Superior temporal gyrus (tissue), 1 donor: ENCODE results near the gene C16orf78.

ENCODE experiments used
- DNase-seq: peaks from one replicate; pipeline ENCODE4 v3.0.0-alpha.2; 2016; ENCODE audit errors: extremely low spot score

Gene C16orf78

DNA sequence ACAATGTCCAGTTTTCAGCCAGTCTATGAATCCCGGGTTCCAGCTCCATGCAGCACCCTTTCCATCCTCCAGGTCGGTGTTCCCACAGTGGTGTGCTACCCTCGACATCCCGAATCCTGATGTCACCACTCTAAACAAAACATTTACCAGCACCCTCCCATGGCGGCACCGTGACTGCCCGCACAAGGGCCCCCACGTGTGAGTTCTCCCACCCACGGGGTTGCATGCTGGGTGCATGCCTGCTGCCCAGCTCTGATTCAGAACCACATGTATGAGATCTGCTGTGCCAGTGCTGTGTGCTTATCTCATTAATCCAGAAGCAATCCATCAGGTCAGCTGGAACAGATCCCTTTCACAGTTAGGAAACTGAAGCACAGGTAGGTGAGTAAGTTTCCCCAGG, 57.4 kb downstream of the C16orf78 start:
- no peak for DNase-seq

DNA sequence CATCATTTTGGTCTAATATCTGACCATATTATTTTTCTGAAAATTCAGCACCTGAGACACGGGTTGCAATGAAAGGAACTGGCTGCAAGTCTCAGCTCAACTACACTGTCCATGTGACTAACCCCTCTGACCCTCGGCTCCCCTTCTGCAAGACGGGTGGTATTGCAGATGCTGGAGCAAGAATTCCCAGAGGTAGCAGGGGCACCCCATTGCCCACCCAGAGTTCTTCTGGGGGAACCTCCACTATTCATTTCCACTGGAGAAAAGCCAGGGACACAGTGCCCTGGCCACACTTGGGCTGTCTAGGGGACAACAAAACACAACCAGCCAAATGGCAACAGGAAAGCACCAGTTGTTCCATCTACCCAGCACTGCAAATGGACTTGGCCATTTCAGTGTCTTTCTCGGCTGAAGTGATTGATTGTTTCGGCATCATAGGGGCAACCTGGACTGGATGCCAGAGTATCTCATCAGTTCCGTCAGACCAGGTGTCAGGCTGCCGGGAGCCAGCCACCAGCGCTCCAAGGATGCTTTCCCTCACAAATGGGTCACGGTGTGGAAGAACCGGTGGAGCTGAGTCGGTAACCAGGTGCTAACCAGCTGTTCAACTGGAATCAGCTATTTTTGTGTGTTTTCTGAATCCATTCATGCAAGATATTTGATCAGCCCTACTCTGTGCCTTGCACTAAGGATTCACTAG, 58.1 kb downstream of the C16orf78 start:
- DNase-seq = no peak

DNA sequence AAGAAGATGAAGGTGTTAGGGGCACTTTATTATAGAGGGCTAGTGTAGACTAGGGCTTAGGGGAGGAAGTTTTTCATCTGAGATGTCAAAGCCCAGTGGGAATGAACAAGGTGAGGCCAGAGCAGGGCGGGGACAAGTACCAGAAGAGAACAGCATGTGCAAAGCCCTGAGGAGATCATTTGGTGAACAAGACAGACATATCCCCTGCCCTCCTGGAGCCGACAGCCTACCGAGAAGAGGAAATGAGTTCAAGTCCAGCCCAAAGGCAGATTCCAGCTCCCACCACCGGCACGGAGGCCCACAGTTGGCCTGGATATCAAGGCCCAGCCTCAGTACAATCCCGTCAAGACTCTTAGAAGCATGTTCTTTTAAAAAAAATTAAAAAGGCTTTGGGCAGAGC, 61.1 kb downstream of the C16orf78 start:
- DNase-seq = no peak

DNA sequence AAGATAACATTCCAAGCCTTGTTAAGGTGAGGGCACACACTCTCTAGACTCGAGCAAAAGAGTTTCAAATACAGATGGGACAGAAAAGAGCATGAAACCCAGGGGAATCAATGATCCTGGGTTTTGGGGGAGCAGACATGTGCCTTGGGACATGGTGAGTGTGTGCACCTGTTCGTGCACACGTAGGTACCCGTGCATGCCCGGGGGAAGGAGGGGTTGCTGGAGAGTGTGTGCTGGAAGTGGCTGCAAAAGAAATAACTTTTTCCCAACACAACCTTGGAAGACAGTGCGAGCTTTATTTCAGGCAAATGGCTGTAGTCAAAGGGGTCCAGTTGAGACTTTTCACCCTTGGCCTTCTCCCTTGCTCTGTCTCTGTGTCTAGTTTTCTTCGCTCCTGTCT, 62.6 kb downstream of the C16orf78 start:
- no peak for DNase-seq

DNA sequence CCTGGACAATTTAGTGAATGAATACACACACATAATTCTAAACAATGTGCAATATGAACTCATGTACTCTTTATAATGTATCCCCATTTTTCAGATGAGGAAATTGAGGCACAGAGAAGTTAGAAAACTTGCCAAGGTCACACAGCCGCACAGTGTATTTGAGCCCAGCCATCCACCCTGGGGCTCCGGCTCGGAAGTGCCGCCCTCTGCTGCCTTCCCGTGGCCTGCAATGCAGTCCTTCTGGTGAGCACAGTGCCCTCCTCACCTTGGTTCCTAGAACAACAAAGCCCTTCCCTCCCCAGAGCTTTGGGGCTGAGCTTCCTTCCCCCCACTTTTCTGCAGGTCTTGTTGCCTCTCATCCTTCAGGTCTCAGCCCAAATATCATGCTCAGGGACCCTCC, 63.7 kb downstream of the C16orf78 start:
- DNase-seq = no peak

DNA sequence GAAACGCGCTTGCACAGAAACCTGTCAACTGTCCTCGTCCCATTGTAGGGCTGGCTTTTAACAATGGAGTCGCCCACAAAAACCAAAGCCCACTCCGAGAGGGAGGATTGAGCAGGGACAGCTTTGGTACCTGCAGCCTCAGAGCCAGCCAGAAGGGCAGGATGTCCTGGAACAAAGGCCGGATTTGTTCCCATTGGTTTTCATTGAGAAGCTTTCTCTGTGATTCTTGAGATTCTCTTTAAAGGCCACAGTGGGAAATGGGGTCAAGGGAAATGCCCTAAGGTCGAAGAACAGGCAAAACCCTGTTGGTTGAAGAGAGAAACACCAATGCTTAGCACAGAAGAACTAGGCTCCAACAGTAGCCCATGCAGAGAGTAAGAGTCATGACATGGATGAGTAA, 65.4 kb downstream of the C16orf78 start:
- DNase-seq = no peak

DNA sequence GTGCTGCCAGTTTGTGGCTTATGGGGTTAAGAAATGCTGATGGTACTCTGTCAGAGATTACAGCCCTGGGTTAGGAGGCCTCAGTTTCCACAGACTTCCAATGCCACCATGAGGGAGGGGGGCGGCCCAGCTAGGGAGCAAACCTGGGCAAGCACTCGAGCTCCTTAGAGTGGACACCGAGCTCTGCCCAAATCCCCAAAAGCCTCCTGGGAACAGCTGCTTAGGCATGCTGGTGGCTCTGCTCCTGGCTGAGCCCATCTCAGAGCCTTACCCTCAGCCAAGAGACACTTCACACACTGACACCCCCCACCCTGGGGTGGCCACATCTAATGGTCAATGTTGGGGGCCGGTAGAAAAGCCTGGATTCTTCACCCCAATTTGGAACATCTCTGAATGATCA, 66.1 kb downstream of the C16orf78 start:
- DNase-seq = no peak

DNA sequence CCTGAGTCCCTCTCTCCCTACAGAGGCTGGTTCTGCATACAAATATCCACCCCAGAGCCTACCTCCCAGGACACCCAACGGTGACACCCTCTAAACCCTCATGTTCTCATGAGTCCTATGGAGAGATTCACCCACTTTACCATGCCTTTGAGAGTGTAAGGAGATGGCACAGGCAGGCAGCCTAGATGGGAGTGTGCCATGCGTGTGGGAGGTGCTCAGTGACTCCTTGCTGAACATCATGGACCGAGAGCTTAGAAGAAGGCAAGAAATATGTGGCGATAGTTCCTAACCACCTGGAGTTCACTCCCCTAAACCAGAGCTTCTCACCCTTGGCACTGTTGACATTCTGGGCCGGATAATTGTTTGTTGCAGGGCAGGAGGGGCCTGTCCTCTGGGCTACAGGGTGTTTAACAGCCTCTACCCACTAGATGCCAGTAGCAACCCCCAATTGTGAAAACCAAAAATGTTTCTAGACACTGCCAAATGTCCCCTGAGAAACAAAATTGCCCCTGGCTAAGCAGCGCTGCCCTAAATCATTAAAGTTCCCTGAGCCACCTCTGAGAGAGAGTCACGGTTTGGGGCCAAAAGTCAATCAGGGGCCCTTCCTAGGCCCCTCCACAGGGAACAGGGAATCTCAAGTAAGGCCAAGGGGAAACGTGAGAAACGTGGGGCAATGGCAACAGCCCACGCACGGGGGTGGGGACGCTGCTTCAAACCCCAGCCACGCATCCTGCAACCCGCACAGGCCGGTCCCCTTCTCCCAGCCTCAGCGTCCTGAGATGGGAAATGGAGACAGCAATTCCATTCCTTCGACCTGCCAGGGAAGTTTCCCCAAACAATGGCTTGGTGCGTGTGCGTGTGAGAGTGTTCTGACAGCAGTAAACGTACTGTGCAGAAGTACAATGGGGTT, 66.8 kb downstream of the C16orf78 start:
- DNase-seq = peak; percentile 38

DNA sequence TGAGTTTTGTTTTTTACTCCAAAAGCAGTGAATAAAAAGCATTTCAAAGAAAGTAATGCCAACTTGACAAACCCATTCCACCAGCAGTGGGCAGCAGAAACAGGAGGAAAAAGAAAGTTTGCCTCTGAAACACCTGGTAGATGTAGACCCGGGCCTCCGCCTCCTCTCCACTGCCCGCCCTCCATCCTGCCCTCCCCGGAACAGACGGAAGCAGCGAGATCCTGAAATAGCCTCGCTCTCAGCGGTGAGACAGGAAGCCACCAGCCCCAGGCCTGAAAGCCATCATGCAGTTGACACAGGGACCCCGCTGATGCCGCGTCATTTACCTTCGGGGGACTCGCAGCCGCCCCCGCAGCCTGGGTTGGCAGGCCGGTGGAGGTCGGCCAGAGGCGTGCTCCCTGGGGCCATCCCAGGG, 67.8 kb downstream of the C16orf78 start:
- no peak for DNase-seq

DNA sequence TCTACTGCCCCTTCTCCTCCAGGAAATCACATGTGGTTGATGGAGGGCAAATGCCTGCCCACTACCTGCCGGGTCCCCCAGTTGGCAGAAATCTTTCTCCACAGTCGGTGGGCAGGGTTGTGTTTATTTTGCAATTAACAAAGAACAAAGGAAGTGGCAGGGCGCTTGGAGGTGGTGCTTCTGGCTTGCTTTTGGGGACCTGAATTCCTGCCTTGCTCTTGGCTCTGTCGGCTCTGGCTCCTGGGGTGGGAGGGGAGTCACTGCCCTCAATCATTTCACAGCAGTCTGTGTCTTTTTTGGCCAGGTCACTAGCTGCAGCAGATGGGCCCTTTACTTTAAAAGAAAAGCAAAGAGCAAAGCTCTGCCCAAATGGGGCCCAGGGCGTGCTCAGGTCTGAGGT, 69.2 kb downstream of the C16orf78 start:
- DNase-seq = no peak

DNA sequence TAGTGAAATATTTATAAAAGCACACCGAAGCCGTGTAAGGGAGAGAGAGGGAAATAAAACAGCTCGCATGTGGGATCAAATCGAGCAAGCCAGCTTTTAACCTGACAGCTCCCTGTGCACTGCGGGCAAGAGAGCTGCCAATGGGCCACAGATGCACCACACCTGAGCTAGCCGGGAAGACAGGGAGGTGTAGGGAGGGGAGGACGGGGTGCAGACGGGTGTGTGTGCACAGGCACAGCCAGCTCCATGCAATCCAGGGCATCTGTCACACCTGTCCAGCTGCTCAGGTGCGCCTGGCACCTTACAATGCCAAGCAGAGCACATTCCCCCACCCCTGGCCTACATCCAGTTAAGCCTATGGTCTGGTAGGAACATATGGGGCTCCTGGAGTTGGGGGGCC, 70.0 kb downstream of the C16orf78 start:
- DNase-seq = no peak

DNA sequence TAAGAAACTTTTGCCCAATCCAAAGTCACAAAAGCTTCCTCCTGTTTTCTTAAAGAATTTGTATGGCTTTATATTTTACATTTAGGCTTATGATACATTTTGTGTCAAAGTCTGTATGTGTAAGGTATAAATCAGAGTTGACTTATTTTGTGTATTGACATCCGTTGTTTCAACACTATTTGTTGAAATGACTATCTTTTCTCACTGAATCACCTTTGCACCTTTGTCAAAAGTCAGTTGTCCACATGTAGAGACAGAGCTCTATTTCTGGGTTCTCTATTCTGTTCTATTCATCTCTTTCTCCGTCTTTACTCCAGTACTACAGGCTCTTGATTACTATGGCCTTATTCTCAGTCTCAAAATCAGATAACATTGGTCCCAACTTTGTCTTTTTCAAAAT, 73.2 kb downstream of the C16orf78 start:
- no peak for DNase-seq
